Duodenal mucosa (tissue), 2 donors: Measurements from ENCODE around the gene PPIE.
A peak's percentile ranks its signal among the peaks of the same experiment; 100 is the strongest.
"Not testable (repeated sequence)": the region's sequence is repeated elsewhere in the genome, so short reads cannot be mapped to it uniquely, and the experiment has no call there.

Experiments used
- H3K27ac ChIP-seq: one replicate; pipeline ENCODE4 v1.7.0; 2013; ENCODE audit warnings: low read depth, low read length
- H3K27me3 ChIP-seq, 2 donors: one replicate each; pipeline ENCODE4 v1.7.0; 2013; ENCODE audit warnings: low read length in 2 of 2, control low read depth in 1 of 2; ENCODE audit not compliant: insufficient read depth in 2 of 2, control insufficient read depth in 1 of 2
- H3K36me3 ChIP-seq, 2 donors: one replicate each; pipeline ENCODE4 v1.7.0; 2013; ENCODE audit warnings: low read length in 2 of 2, control low read depth in 1 of 2; ENCODE audit not compliant: insufficient read depth in 2 of 2, control insufficient read depth in 1 of 2
- H3K4me1 ChIP-seq, 2 donors: one replicate each; pipeline ENCODE4 v1.7.0; 2013; ENCODE audit warnings: low read length in 2 of 2, control low read depth in 1 of 2; ENCODE audit not compliant: insufficient read depth in 2 of 2, control insufficient read depth in 1 of 2
- H3K4me3 ChIP-seq, 2 donors: one replicate each; pipeline ENCODE4 v1.7.0; 2013; ENCODE audit warnings: low read length in 2 of 2, low read depth in 1 of 2
- H3K9ac ChIP-seq, 2 donors: one replicate each; pipeline ENCODE4 v1.7.0; 2013; ENCODE audit warnings: low read length in 2 of 2, low read depth in 1 of 2
- H3K9me3 ChIP-seq, 2 donors: one replicate each; pipeline ENCODE4 v1.7.0; 2013; ENCODE audit warnings: low read length in 2 of 2, control low read depth in 1 of 2; ENCODE audit not compliant: control insufficient read depth in 1 of 2

The PPIE gene

DNA sequence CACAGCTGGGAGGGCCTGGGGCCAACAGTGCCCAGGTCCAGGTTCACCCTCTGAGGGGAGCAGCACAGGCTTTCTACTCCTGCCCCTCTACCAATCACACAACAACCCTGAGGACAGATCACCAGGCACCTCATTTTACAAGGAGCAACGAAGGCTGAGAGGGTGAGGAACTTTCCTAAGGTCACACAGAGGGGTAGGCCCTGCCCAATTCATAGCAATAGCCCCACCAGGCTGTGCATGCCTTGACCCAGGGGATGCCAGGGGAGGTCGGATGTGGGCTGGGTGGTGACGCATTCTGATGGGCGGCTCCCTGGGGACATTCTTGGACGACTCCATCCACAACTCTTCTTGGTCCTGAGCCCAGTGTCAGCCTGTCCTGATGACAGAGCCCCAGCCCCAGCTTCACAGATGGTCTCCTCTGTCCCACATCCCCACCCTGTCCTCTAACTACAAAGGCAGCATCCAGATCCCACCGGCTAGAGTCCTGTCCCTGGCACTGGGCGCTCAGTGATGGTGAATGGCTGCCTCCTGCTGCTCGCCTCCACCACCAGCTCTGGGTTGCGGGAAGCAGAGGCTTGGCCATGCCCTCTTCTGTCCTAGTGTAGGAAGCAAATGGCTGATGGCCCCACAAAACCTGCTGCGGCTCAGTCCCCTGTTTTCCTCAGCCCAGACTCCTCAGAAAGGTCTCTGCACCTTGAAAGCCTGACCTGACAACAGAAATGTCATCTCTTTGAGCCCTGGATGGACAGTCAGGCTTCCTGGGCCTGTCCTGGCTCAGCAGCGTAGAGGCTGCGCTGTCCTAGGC lies 47.8 kb downstream of the PPIE start:
- H3K36me3 ChIP-seq, H3K4me3 ChIP-seq, H3K9me3 ChIP-seq, H3K4me1 ChIP-seq, H3K27ac ChIP-seq, H3K9ac ChIP-seq, H3K27me3 ChIP-seq: not testable (repeated sequence)

DNA sequence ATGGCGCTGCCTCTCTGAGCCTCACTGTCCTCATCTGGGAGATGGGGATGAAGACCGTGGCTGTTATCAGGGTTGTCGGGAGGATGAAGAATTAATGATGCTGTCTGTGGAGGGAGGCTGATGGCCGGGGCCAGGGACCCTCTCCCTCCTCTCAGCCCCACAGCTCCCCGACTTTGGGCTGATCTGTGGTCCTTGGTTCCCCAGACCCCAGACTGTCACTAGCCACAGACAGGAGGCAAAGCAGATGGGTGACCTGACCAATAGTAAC lies 48.4 kb downstream of the PPIE start:
- H3K4me1 ChIP-seq, H3K27ac ChIP-seq, H3K9ac ChIP-seq, H3K27me3 ChIP-seq, H3K36me3 ChIP-seq, H3K9me3 ChIP-seq: not testable (repeated sequence)
- peak overlapping the region in 1 of 2 donors; percentile 3 for H3K4me3 ChIP-seq

DNA sequence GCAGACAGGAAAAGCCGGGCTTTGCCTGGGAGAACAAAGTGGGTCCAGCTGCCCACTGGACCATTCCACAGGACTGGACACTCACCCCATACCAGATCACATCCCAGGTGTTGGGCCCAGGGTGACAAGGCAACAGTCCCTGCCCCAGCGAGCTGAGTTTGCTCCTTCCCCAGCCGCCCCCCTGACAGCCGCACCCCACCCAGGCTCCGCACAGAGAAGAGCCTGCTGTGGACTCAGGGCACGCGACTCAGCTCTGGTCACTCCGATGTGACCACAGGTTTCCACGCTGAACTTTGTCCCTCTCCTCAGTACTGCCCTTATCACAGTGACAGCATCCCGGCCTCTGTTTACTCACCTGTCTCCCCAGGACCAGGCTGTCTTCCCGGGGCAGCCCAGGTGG lies 48.8 kb downstream of the PPIE start:
- Histone ChIP-seq H3K4me1 (peaks cover 0 to 6% of the 10 kb centered on the region in 2 donors), H3K9ac (no peak overlapping the region), H3K36me3 (no peaks in the 10 kb centered on the region), H3K4me3 (peak overlapping the region in 1 of 2 donors; percentile 3), H3K27me3 (no peaks in the 10 kb centered on the region), H3K27ac (no peak overlapping the region), H3K9me3 (no peaks in the 10 kb centered on the region)

DNA sequence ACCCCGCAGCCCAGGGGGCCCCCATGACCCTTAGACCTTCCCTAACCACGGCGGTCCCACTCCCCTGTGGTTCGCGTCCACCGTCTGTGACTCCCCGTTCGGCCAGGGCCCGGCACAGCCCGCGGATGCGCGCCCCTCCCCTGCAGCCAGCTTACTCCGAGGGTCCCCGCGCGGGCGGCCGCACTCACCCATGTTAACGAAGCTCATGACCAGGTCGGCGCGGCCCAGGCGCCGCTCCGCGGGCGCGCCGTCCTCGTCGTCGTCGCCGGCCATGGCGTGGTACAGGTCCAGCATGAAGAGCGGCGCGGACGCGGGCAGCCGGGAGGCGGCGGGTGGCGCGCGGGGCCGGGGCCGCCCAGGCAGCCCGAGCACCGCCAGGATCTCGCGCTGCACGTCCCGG lies 49.3 kb downstream of the PPIE start:
- H3K27me3 ChIP-seq, H3K9me3 ChIP-seq, H3K9ac ChIP-seq, H3K4me1 ChIP-seq, H3K36me3 ChIP-seq, H3K27ac ChIP-seq, H3K4me3 ChIP-seq: not testable (repeated sequence)

DNA sequence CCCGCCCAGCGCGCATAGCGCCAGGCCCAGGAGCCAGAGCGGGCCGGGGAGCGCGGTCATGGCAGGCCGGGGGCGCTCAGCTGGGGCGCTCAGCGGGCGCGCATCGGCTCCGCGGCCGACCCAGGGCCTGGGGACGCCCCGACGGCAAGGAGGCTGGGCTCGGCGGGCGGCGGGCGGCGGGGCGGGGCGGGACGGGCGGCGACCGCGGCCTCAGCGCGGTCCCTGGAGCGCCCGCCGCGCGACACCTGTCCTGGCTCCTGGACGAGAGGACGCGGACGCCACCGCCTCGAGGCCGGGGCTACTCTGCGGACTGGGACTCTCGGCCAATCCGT lies 49.7 kb downstream of the PPIE start:
- Histone ChIP-seq H3K4me3 (peak overlapping the region; percentile 45 to 70), H3K36me3 (no peaks in the 10 kb centered on the region), H3K9ac (no peak overlapping the region), H3K4me1 (peaks cover 0 to 6% of the 10 kb centered on the region in 2 donors), H3K9me3 (no peaks in the 10 kb centered on the region), H3K27ac (no peak overlapping the region), H3K27me3 (no peaks in the 10 kb centered on the region)

DNA sequence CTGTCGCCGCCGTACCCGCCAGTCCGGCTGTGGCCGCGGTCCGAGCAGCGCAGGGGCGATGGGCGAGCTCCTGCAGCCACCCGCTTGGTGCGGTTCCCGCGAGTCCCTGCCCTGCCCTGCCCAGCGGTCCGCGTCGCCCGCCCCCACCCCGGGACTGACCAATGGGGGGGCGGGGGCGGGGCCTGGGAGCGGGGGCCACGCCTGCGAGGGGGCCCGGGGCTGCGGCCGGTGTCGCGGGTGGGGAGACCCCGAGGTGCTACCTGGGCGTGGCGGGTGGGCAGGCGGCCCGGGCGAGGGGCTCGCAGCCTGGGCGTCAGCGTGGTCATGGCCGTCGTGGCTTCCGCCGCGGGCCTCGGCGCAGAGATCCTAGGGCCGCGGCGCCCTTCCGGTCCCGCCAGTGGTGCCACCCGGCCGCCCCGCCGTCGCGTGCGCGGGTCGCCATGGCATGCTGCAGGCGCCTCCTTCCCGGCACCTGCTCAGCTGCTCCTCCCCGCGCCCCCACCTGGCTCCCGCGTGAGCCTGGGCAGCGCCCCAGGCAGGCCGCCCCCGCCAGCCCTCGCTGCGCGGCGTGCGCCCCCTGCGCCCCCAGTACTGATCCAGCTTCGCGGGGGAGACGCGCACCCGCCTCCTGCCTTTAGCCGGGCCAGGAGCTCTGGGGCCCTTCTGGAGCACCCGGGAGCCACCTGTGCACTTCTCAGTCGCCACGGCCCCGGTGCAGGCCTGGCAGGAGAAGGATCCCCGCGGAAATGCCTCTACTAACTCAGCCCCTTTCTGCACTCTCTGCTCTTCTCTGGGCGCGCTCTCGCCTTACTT lies 50.3 kb downstream of the PPIE start, which contains the start of gene BMP8B:
BMP8B (minus strand) TSS at position 108 of the 813 bp plus-strand sequence. CDS start 380 bp downstream, outside the sequence.
- Histone ChIP-seq H3K27ac (no peak within 1 kb of the TSS), H3K4me3 (peak within 1 kb of the TSS; percentile 45 to 70), H3K9me3 (no peaks in the 10 kb centered on the region), H3K27me3 (no peaks in the 10 kb centered on the region), H3K4me1 (peaks cover 0 to 6% of the 10 kb centered on the region in 2 donors), H3K9ac (peak within 1 kb of the TSS; percentile 26 to 64), H3K36me3 (no peaks in the 10 kb centered on the region)

DNA sequence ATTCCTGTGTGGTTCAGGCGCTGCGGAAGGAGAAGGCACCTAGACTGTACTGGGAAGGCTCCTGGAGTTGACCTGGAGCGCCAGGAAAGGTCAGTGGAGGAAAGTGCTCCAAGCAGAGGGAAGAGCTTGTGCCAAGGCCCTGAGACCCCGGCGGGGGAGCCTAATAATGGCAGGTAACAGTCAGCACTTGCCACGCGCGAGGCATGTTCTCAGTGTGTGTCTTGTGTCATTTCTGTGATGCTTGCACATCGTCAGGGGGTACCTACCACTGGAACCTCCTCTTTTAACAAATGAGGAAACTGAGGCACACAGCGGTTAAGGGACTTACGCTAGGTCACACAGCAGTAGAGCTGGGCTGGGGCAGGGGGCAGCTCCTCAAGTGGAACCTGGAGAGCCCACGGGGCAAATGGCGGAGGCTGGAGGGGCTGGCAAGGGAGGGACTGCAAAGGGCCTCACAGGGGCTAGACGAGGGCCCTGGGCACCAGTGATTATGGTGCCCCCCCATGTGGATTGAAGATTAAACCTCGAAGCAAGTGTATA lies 51.0 kb downstream of the PPIE start:
- Histone ChIP-seq H3K9me3 (no peaks in the 10 kb centered on the region), H3K36me3 (no peaks in the 10 kb centered on the region), H3K9ac (peak overlapping the region; percentile 26 to 64), H3K27me3 (no peaks in the 10 kb centered on the region), H3K4me3 (peak overlapping the region; percentile 45 to 62), H3K27ac (no peak overlapping the region), H3K4me1 (peaks cover 0 to 6% of the 10 kb centered on the region in 2 donors)

DNA sequence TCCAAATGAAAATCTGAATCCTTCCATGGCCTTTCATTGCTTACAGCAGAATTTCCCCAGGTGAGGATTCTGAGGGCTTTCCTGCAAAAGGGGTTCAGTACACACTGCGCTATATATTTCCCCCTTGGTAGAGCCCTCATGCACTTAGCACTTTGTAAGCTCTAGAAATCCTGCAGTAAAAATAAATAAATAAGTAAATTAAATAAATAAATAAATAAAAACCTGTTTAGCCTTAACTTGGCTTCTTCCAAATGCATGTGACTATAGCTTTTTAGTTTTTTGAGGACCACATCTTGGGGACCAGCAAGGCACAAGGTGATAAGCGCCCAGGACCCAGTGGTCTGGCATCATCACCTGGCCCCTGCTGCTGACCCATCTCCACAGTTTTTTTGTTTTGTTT lies 53.2 kb downstream of the PPIE start:
- Histone ChIP-seq H3K4me3 (no peak overlapping the region), H3K27me3 (no peaks in the 10 kb centered on the region), H3K9ac (no peak overlapping the region), H3K9me3 (no peaks in the 10 kb centered on the region), H3K4me1 (peaks cover 0 to 6% of the 10 kb centered on the region in 2 donors), H3K27ac (no peak overlapping the region), H3K36me3 (no peaks in the 10 kb centered on the region)

DNA sequence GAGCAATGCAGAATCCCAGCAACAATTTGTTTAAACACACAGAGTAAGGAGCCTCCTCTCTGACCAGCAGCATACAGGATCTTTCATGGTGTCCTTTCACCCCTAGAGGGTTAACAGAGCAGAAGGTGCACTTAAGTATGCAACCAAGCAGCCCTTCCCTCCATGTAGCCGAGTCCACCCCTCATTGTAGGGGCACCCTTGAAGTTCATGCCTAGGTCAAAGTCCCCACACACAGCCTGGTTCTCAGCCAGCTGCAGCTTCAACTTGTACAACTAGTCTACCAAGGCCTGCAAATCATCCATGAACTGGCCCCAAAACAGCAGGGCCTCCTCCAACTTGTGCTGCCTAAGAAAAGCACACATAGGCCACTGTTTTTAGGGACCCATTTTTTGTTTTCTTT lies 57.0 kb downstream of the PPIE start:
- Histone ChIP-seq H3K27me3 (no peaks in the 10 kb centered on the region), H3K9me3 (no peaks in the 10 kb centered on the region), H3K4me3 (no peak overlapping the region), H3K27ac (no peak overlapping the region), H3K9ac (no peak overlapping the region), H3K36me3 (no peaks in the 10 kb centered on the region), H3K4me1 (peaks cover 4 to 6% of the 10 kb centered on the region in 2 donors)
